PC-9 (cell line): ENCODE measurements around the gene HAUS5. TPM values are rescaled to one million over a fixed set of nuclear protein-coding genes. Genes with fewer than 3 reads are reported as not detected.

Source experiments
- BruUV-seq: library from RNA; stranded (reverse); fragments of 400-500 nt; replicated peaks from 2 replicates; lab custom pipeline; 2021; lab: Mats Ljungman, UMichigan
- CTCF ChIA-PET: fragments of 300-600 bp; sonication (Branson Sonifier 250); formaldehyde crosslinking; loops from one replicate; lab custom pipeline; 2022; ENCODE audit warnings: antibody characterized with exemption; lab: Charles Lee
- POLR2A ChIA-PET: fragments of 300-600 bp; sonication (Branson Sonifier 250); formaldehyde crosslinking; loops from one replicate; lab custom pipeline; 2022; ENCODE audit warnings: antibody characterized with exemption; ENCODE audit not compliant: unreplicated experiment; lab: Charles Lee
- DNase-seq, 2 experiments: peaks; one replicate each; pipeline versions ENCODE4 v3.0.0 to v3.0.0-alpha.2; 2015 to 2022; ENCODE audit warnings: mixed read lengths in 1 of 2
- H2AFZ ChIP-seq: fragments of 200-600 bp; sonication (generic); 2 replicates; pipeline ENCODE4 v1.8.1; 2017; ENCODE audit warnings: antibody characterized with exemption
- H3F3A ChIP-seq: fragments of 200-600 bp; sonication (generic); 2 replicates; pipeline ENCODE4 v1.8.1; 2017; ENCODE audit warnings: antibody characterized with exemption, mild to moderate bottlenecking, low read depth; ENCODE audit not compliant: insufficient read depth
- H3K27ac ChIP-seq: fragments of 200-600 bp; sonication (generic); 2 replicates; pipeline ENCODE4 v1.6.1; 2016; ENCODE audit warnings: mixed run types
- H3K27me3 ChIP-seq: fragments of 200-600 bp; sonication (generic); 2 replicates; pipeline ENCODE4 v1.6.1; 2016; ENCODE audit warnings: low read depth, mixed run types; ENCODE audit not compliant: insufficient read depth
- H3K36me3 ChIP-seq: fragments of 200-600 bp; sonication (generic); 2 replicates; pipeline ENCODE4 v1.6.1; 2016; ENCODE audit warnings: low read depth, mixed run types
- H3K4me1 ChIP-seq: fragments of 200-600 bp; sonication (generic); replicated peaks from 2 replicates; pipeline ENCODE4 v1.6.1; 2016; ENCODE audit warnings: mixed run types; ENCODE audit not compliant: insufficient read depth
- H3K4me2 ChIP-seq: fragments of 200-600 bp; sonication (generic); 2 replicates; pipeline ENCODE4 v1.6.1; 2017; ENCODE audit warnings: mixed run types
- H3K4me3 ChIP-seq: fragments of 200-600 bp; sonication (generic); 2 replicates; pipeline ENCODE4 v1.6.1; 2016; ENCODE audit warnings: mixed run types
- H3K79me2 ChIP-seq: fragments of 200-600 bp; sonication (generic); 2 replicates; pipeline ENCODE4 v1.6.1; 2017; ENCODE audit warnings: low read depth, mixed run types
- H3K9me2 ChIP-seq: fragments of 200-600 bp; sonication (generic); 2 replicates; pipeline ENCODE4 v1.8.1; 2017; ENCODE audit warnings: mild to moderate bottlenecking; ENCODE audit not compliant: insufficient read depth
- H3K9me3 ChIP-seq: fragments of 200-600 bp; sonication (generic); 2 replicates; pipeline ENCODE4 v1.8.1; 2016; ENCODE audit warnings: low read depth; ENCODE audit not compliant: insufficient read depth
- H4K20me1 ChIP-seq: fragments of 200-600 bp; sonication (generic); 2 replicates; pipeline ENCODE4 v1.8.1; 2017; ENCODE audit not compliant: insufficient read depth
- EZH2 ChIP-seq: fragments of 200-600 bp; sonication (generic); IDR thresholded peaks from 2 replicates; pipeline ENCODE4 v1.8.0; 2017; ENCODE audit warnings: antibody characterized with exemption, low read depth
- intact Hi-C: fragments of 100-400 bp; cut with micrococcal nuclease; formaldehyde crosslinking; loops from one replicate; pipeline ENCODE4 v1.10.0; 2022; ENCODE audit not compliant: unreplicated experiment
- total RNA-seq: library from RNA; stranded (reverse); gene quantifications from 2 replicates; pipeline ENCODE4 v1.2.3, GENCODE V29; 2021
- TF ChIP-seq, protein P1 (sequence below): fragments of 200-600 bp; sonication (generic); conservative IDR thresholded peaks from 2 replicates; pipeline ENCODE4 v1.6.1; 2017; ENCODE audit warnings: mixed run types, antibody characterized with exemption, mild to moderate bottlenecking, moderate library complexity

HAUS5 gene
- total RNA-seq, 1 experiment from 2014 or later = 21.7 TPM

DNA sequence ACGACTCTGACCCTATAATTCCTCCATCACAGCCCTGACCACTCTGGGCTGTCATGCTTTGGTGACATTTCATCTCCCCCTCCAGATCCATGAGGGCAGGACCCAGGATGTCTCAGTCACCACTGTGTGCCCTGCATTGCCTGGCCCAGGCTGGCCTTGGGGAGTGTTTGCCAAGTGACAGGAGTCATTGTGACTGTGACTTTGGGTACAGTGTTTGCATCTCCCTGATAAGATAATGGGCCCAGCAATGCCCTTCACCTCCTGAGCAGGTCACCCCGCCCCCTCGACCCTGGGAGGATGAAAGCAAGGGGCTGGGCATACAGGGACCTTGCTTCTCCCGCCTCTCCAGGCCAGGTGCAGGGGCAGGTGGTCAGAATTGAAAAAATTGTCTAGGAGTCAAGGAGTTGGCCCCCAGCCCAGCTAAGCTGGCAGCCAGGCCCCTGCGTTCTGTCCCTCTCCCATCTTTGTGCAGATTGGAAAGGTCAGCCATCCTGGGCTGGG, 43.2 kb upstream of the HAUS5 start:
- Histone ChIP-seq H3K4me2 (no peak overlapping the region), H3K27me3 (peaks cover 27% of the 10 kb centered on the region), H3K4me1 (no peaks in the 10 kb centered on the region), H3F3A (no peaks in the 10 kb centered on the region), H4K20me1 (no peaks in the 10 kb centered on the region), H3K79me2 (no peaks in the 10 kb centered on the region), H3K27ac (no peak overlapping the region), H2AFZ (no peak overlapping the region), H3K4me3 (no peak overlapping the region), H3K36me3 (no peaks in the 10 kb centered on the region), H3K9me2 (no peaks in the 10 kb centered on the region), H3K9me3 (no peaks in the 10 kb centered on the region)
- BruUV-seq = no TSS peak
- intact Hi-C loops = no loop called here
- TF ChIP-seq, protein P1, sequence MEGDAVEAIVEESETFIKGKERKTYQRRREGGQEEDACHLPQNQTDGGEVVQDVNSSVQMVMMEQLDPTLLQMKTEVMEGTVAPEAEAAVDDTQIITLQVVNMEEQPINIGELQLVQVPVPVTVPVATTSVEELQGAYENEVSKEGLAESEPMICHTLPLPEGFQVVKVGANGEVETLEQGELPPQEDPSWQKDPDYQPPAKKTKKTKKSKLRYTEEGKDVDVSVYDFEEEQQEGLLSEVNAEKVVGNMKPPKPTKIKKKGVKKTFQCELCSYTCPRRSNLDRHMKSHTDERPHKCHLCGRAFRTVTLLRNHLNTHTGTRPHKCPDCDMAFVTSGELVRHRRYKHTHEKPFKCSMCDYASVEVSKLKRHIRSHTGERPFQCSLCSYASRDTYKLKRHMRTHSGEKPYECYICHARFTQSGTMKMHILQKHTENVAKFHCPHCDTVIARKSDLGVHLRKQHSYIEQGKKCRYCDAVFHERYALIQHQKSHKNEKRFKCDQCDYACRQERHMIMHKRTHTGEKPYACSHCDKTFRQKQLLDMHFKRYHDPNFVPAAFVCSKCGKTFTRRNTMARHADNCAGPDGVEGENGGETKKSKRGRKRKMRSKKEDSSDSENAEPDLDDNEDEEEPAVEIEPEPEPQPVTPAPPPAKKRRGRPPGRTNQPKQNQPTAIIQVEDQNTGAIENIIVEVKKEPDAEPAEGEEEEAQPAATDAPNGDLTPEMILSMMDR = no peak
- no peak for TF ChIP-seq EZH2
- POLR2A ChIA-PET = no interaction called here
- CTCF ChIA-PET = no interaction called here
- DNase-seq = no peak

DNA sequence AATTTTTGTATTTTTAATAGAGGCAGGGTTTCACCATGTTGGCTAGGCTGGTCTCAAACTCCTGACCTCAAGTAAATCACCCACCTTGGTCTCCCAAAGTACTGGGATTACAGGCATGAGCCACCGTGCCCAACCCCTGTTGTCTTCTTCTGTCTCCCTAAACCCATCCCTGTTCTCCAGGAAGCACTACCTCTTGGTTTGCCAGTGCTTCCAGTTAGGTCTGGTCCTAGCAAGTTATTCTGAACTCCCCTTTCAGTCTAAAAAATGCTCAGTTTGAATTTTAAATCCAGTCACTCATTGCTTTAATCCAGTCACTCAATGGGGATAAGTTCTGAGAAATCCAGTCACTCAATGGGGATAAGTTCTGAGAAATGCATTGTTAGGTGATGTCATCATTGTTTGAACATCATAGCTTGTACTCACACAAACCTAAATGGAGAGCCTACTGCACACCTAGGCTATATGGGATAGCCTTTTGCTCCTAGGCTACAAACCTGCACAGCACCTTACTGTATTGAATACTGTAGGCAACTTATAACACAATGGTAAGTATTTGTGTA, 41.0 kb upstream of the HAUS5 start:
- intact Hi-C loops = no loop called here
- CTCF ChIA-PET = interaction anchor here (0.6 kb wide), 1 partner anchor 8 kb away, joined by 5 read pairs; the partner anchor contains the start of gene ATP4A

DNA sequence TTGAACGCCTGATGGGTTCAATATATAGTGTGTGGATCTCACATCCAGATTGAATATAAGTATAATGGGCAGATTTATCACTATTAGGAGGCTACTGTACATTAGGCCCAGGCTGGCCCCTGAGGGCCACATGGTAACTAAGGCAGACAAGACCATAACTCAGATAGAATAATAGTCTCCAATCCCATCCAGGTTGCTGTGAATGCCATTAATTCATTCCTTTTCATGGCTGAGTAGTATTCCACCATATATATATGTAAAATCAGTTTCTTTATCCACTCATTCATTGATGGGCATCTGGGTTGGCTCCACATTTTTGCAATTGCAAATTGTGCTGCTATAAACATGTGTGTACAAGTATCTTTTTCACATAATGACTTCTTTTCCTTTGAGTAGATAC, 34.6 kb upstream of the HAUS5 start:
- H3F3A ChIP-seq = no peaks in the 10 kb centered on the region
- no peak overlapping the region for H2AFZ ChIP-seq
- no peaks in the 10 kb centered on the region for H3K4me1 ChIP-seq
- H3K27me3 ChIP-seq = peaks cover 51% of the 10 kb centered on the region
- H3K36me3 ChIP-seq = no peaks in the 10 kb centered on the region
- no peak overlapping the region for H3K27ac ChIP-seq
- no peaks in the 10 kb centered on the region for H3K9me2 ChIP-seq
- ChIA-PET CTCF (no interaction called here), POLR2A (no interaction called here)
- no peak for TF ChIP-seq EZH2
- TF ChIP-seq, protein P1 = no peak
- H3K4me3 ChIP-seq = no peak overlapping the region
- H3K79me2 ChIP-seq = no peaks in the 10 kb centered on the region
- no peak overlapping the region for H3K4me2 ChIP-seq
- intact Hi-C loops = no loop called here
- peaks cover 5% of the 10 kb centered on the region for H3K9me3 ChIP-seq
- BruUV-seq = no TSS peak
- DNase-seq = no peak
- H4K20me1 ChIP-seq = no peaks in the 10 kb centered on the region

More for the DNA sequence above, 41.0 kb upstream of the HAUS5 start:
- no peak for DNase-seq
- Histone ChIP-seq H2AFZ (no peak overlapping the region), H3K9me3 (peaks cover 2% of the 10 kb centered on the region), H3K36me3 (no peaks in the 10 kb centered on the region), H3K79me2 (no peaks in the 10 kb centered on the region), H3K27me3 (peaks cover 38% of the 10 kb centered on the region), H4K20me1 (no peaks in the 10 kb centered on the region), H3K9me2 (no peaks in the 10 kb centered on the region), H3K4me1 (no peaks in the 10 kb centered on the region), H3K4me3 (no peak overlapping the region), H3F3A (no peaks in the 10 kb centered on the region), H3K27ac (no peak overlapping the region), H3K4me2 (no peak overlapping the region)
- no TSS peak for BruUV-seq
- TF ChIP-seq, protein P1 = no peak
- no peak for TF ChIP-seq EZH2
- POLR2A ChIA-PET = no interaction called here
